Prostate gland (tissue), 2 donors: Measurements from ENCODE around the gene TACC2.

Experiments
- POLR2A ChIP-seq: fragments of 450-650 bp; IDR thresholded peaks from one replicate; pipeline ENCODE4 v1.6.1; 2016; ENCODE audit warnings: antibody characterized with exemption, mild to moderate bottlenecking
- POLR2AphosphoS5 ChIP-seq: sonication (generic); formaldehyde crosslinking; IDR thresholded peaks from one replicate; pipeline ENCODE4 v1.6.1; 2017; ENCODE audit warnings: antibody characterized with exemption
- TF ChIP-seq, protein P1 (sequence below), 4 experiments: fragments of 200-600 bp in 2 of 4; fragments of 450-650 bp in 2 of 4; sonication (generic) in 2 of 4; IDR thresholded peaks; 1 replicate in 3 of 4; 2 replicates in 1 of 4; pipeline ENCODE4 v1.5.1; 2016 to 2019; ENCODE audit warnings: antibody characterized with exemption in 4 of 4, mild to moderate bottlenecking in 2 of 4, moderate library complexity in 2 of 4

DNA sequence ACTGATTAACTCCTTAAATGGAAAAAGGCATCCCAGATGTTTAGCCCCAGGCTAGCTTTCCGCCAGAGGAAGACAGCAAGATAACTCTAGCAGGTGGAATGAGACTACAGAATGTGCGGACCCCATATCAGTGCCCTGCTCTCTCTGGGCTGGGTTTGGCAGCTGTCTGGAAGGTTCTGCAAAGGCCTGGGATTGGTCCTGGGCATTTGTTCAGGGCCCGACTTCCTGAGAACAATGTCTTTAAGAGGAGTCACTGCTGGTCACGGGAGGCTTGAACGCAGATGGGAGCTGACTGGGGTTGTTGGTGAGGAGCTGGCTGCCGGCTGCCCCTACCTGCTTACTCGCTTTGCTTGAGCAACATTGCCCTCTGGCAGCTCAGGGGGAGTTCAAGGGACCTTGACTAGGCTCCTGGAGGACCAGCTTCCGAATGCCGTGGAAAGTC is 151.5 kb downstream of the TACC2 start:
- TF ChIP-seq POLR2AphosphoS5: no peak
- TF ChIP-seq, protein P1, sequence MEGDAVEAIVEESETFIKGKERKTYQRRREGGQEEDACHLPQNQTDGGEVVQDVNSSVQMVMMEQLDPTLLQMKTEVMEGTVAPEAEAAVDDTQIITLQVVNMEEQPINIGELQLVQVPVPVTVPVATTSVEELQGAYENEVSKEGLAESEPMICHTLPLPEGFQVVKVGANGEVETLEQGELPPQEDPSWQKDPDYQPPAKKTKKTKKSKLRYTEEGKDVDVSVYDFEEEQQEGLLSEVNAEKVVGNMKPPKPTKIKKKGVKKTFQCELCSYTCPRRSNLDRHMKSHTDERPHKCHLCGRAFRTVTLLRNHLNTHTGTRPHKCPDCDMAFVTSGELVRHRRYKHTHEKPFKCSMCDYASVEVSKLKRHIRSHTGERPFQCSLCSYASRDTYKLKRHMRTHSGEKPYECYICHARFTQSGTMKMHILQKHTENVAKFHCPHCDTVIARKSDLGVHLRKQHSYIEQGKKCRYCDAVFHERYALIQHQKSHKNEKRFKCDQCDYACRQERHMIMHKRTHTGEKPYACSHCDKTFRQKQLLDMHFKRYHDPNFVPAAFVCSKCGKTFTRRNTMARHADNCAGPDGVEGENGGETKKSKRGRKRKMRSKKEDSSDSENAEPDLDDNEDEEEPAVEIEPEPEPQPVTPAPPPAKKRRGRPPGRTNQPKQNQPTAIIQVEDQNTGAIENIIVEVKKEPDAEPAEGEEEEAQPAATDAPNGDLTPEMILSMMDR (IDR thresholded peaks at IDR 0.05): no peak
- TF ChIP-seq POLR2A: no peak
